Neural progenitor cell (in vitro differentiated cells): Measurements from ENCODE around the gene GUCA2B.

ENCODE experiments used
- EZH2 ChIP-seq: fragments of 200-600 bp; sonication (generic); IDR thresholded peaks from 2 replicates; pipeline ENCODE4 v1.6.1; 2017; ENCODE audit warnings: antibody characterized with exemption, mild to moderate bottlenecking, moderate library complexity
- EZH2phosphoT487 ChIP-seq: fragments of 200-600 bp; sonication (generic); IDR thresholded peaks from 2 replicates; pipeline ENCODE4 v1.6.1; 2017; ENCODE audit warnings: antibody characterized with exemption
- TF ChIP-seq, protein P1 (sequence below): fragments of 200-600 bp; sonication (generic); IDR thresholded peaks from 2 replicates; pipeline ENCODE4 v1.5.1; 2017; ENCODE audit warnings: antibody characterized with exemption, mild to moderate bottlenecking

DNA sequence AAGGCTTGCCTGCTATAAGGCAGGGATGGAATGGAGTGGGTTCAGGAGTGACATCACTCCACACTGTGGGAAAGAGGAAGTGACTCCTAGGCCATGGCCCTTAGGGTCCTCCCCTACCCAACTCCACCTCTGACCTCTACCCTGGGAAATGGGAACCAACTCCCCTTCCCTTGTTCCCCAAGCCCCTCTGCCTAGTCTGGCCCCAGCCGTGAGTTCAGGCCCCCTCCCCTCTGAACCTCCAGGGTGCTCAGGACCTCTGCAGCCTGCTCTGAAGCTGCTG, 15.1 kb downstream of the GUCA2B start:
- TF ChIP-seq, protein P1, sequence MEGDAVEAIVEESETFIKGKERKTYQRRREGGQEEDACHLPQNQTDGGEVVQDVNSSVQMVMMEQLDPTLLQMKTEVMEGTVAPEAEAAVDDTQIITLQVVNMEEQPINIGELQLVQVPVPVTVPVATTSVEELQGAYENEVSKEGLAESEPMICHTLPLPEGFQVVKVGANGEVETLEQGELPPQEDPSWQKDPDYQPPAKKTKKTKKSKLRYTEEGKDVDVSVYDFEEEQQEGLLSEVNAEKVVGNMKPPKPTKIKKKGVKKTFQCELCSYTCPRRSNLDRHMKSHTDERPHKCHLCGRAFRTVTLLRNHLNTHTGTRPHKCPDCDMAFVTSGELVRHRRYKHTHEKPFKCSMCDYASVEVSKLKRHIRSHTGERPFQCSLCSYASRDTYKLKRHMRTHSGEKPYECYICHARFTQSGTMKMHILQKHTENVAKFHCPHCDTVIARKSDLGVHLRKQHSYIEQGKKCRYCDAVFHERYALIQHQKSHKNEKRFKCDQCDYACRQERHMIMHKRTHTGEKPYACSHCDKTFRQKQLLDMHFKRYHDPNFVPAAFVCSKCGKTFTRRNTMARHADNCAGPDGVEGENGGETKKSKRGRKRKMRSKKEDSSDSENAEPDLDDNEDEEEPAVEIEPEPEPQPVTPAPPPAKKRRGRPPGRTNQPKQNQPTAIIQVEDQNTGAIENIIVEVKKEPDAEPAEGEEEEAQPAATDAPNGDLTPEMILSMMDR: no peak
- TF ChIP-seq EZH2phosphoT487: no peak
- TF ChIP-seq EZH2: no peak
